ENCODE data around the gene PACRG. TPM values are rescaled to one million over a fixed set of nuclear protein-coding genes. Genes with fewer than 3 reads are reported as not detected.

The PACRG gene
- total RNA-seq, 1 experiment from 2014 or later, result 0.44 TPM

DNA sequence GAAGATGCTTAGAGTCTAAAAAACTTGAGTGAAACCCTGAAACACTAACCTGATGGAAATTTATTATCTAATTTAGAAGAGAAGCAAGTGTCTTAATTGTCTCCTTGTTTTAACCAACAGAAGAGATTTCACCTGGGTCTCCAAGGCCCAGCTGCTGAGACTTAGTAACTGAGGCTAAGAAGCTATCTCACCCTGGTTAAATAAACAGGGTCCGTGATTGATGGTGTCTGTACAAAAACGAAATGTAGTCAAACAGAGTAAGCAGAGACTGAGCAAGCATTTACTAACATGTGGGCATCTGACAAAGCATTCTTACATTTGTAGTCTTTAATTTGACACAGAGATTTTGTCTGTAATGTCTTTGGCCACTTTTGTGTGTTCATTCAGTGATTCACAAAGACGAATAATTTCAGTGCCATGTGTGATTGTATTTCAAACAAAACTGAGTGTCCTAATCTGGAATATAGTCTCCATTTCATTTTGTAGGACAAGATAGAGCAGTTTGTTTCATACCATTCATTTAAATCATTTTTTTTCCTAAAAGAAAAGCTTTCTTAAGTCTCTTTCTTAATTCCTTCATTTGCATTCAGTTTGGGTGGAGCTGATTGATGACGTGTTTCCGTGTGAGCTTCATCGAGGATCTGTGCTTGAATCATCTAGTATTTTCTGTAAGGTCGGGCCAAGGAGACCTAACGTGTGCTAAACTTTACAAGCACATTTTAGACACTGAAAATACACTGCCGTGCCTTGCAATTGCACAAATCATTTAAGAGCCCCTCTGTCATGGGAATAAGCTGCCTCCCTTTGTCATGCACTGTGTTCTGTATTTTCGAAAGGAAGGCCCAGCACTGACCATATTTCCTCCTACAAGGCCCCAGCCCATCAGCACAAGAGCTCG lies 516.2 kb downstream of the PACRG start:
- peaks cover 46% of the 10 kb centered on the region for H3K4me1 Mint-ChIP-seq
- POLR2A ChIA-PET, result no interaction called here
- CTCF ChIA-PET, result no interaction called here

DNA sequence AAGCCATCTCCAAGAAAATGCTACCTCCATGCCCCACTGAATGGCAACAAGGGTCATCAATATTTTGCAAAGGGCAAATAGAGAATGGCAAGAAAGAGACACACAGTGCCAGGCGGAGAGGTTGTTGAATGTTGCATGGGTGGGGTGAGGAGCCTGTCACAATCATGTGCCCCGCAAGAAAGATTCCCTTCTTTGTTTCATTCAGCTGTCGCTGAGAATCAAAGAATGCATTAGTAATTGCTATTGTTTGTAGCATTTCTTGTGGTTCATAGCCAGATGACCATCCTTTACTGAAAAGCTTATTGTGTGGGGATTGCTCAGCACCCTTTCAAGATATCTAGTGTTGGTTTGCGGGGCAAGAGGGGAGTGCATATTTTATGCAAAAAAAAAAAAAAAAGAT lies 520.3 kb downstream of the PACRG start:
- ATAC-seq (no peak), DNase-seq (ENCODE audit: low spot score) (no peak)
- Mint-ChIP-seq H3K27ac (no peak overlapping the region), H3K4me3 (no peak overlapping the region), H3K27me3 (ENCODE audit: low read depth) (peaks cover 2% of the 10 kb centered on the region), H3K36me3 (no peaks in the 10 kb centered on the region), H3K9me3 (peaks cover 10% of the 10 kb centered on the region), H3K4me1 (peaks cover 36% of the 10 kb centered on the region)
- POLR2A ChIA-PET, result no interaction called here
- CTCF ChIA-PET, result interaction anchor here (0.7 kb wide), 1 partner anchor 649 kb away, joined by 3 read pairs; no protein-coding TSS in a partner anchor
- TF ChIP-seq, protein P1, sequence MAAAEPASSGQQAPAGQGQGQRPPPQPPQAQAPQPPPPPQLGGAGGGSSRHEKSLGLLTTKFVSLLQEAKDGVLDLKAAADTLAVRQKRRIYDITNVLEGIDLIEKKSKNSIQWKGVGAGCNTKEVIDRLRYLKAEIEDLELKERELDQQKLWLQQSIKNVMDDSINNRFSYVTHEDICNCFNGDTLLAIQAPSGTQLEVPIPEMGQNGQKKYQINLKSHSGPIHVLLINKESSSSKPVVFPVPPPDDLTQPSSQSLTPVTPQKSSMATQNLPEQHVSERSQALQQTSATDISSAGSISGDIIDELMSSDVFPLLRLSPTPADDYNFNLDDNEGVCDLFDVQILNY (CRISPR knock-in tag; IDR thresholded peaks at IDR 0.05), result no peak
- TF ChIP-seq ZNF396 (CRISPR knock-in tag; IDR thresholded peaks at IDR 0.05; ENCODE audit: borderline replicate concordance), result no peak
- TF ChIP-seq, protein P2, sequence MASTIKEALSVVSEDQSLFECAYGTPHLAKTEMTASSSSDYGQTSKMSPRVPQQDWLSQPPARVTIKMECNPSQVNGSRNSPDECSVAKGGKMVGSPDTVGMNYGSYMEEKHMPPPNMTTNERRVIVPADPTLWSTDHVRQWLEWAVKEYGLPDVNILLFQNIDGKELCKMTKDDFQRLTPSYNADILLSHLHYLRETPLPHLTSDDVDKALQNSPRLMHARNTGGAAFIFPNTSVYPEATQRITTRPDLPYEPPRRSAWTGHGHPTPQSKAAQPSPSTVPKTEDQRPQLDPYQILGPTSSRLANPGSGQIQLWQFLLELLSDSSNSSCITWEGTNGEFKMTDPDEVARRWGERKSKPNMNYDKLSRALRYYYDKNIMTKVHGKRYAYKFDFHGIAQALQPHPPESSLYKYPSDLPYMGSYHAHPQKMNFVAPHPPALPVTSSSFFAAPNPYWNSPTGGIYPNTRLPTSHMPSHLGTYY (CRISPR knock-in tag; IDR thresholded peaks at IDR 0.05), result no peak
- TF ChIP-seq, protein P3, sequence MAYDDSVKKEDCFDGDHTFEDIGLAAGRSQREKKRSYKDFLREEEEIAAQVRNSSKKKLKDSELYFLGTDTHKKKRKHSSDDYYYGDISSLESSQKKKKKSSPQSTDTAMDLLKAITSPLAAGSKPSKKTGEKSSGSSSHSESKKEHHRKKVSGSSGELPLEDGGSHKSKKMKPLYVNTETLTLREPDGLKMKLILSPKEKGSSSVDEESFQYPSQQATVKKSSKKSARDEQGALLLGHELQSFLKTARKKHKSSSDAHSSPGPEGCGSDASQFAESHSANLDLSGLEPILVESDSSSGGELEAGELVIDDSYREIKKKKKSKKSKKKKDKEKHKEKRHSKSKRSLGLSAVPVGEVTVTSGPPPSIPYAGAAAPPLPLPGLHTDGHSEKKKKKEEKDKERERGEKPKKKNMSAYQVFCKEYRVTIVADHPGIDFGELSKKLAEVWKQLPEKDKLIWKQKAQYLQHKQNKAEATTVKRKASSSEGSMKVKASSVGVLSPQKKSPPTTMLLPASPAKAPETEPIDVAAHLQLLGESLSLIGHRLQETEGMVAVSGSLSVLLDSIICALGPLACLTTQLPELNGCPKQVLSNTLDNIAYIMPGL (CRISPR knock-in tag; IDR thresholded peaks at IDR 0.05), result no peak
- TF ChIP-seq, protein P4, sequence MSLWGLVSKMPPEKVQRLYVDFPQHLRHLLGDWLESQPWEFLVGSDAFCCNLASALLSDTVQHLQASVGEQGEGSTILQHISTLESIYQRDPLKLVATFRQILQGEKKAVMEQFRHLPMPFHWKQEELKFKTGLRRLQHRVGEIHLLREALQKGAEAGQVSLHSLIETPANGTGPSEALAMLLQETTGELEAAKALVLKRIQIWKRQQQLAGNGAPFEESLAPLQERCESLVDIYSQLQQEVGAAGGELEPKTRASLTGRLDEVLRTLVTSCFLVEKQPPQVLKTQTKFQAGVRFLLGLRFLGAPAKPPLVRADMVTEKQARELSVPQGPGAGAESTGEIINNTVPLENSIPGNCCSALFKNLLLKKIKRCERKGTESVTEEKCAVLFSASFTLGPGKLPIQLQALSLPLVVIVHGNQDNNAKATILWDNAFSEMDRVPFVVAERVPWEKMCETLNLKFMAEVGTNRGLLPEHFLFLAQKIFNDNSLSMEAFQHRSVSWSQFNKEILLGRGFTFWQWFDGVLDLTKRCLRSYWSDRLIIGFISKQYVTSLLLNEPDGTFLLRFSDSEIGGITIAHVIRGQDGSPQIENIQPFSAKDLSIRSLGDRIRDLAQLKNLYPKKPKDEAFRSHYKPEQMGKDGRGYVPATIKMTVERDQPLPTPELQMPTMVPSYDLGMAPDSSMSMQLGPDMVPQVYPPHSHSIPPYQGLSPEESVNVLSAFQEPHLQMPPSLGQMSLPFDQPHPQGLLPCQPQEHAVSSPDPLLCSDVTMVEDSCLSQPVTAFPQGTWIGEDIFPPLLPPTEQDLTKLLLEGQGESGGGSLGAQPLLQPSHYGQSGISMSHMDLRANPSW (CRISPR knock-in tag; conservative IDR thresholded peaks at IDR 0.05; ENCODE audit: low read depth), result no peak
- TF ChIP-seq, protein P5, sequence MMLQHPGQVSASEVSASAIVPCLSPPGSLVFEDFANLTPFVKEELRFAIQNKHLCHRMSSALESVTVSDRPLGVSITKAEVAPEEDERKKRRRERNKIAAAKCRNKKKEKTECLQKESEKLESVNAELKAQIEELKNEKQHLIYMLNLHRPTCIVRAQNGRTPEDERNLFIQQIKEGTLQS (CRISPR knock-in tag; conservative IDR thresholded peaks at IDR 0.05), result no peak

More for the DNA sequence above, 516.2 kb downstream of the PACRG start:
- DNase-seq (ENCODE audit: low spot score) (no peak), ATAC-seq (no peak)
- H3K27me3 Mint-ChIP-seq (ENCODE audit: low read depth), result peaks cover 2% of the 10 kb centered on the region
- no peaks in the 10 kb centered on the region for H3K36me3 Mint-ChIP-seq
- H3K4me3 Mint-ChIP-seq, result no peak overlapping the region
- H3K27ac Mint-ChIP-seq, result no peak overlapping the region
- H3K9me3 Mint-ChIP-seq, result peaks cover 10% of the 10 kb centered on the region
- TF ChIP-seq CREM (CRISPR knock-in tag; IDR thresholded peaks at IDR 0.05), result no peak
- TF ChIP-seq ETV6 (CRISPR knock-in tag; IDR thresholded peaks at IDR 0.05), result no peak
- no peak for TF ChIP-seq FOXK1 (CRISPR knock-in tag; IDR thresholded peaks at IDR 0.05)
- TF ChIP-seq OVOL2 (CRISPR knock-in tag; IDR thresholded peaks at IDR 0.05; ENCODE audit: borderline replicate concordance), result no peak
- TF ChIP-seq, protein P6, sequence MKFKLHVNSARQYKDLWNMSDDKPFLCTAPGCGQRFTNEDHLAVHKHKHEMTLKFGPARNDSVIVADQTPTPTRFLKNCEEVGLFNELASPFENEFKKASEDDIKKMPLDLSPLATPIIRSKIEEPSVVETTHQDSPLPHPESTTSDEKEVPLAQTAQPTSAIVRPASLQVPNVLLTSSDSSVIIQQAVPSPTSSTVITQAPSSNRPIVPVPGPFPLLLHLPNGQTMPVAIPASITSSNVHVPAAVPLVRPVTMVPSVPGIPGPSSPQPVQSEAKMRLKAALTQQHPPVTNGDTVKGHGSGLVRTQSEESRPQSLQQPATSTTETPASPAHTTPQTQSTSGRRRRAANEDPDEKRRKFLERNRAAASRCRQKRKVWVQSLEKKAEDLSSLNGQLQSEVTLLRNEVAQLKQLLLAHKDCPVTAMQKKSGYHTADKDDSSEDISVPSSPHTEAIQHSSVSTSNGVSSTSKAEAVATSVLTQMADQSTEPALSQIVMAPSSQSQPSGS (CRISPR knock-in tag; IDR thresholded peaks at IDR 0.05; ENCODE audit: borderline replicate concordance, low read depth), result no peak
- TF ChIP-seq, protein P7, sequence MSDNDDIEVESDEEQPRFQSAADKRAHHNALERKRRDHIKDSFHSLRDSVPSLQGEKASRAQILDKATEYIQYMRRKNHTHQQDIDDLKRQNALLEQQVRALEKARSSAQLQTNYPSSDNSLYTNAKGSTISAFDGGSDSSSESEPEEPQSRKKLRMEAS (CRISPR knock-in tag; IDR thresholded peaks at IDR 0.05), result no peak
- TF ChIP-seq ZNF121 (CRISPR knock-in tag; IDR thresholded peaks at IDR 0.05), result no peak
- TF ChIP-seq, protein P8, sequence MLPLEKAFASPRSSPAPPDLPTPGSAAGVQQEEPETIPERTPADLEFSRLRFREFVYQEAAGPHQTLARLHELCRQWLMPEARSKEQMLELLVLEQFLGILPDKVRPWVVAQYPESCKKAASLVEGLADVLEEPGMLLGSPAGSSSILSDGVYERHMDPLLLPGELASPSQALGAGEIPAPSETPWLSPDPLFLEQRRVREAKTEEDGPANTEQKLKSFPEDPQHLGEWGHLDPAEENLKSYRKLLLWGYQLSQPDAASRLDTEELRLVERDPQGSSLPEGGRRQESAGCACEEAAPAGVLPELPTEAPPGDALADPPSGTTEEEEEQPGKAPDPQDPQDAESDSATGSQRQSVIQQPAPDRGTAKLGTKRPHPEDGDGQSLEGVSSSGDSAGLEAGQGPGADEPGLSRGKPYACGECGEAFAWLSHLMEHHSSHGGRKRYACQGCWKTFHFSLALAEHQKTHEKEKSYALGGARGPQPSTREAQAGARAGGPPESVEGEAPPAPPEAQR (CRISPR knock-in tag; IDR thresholded peaks at IDR 0.05), result no peak
- TF ChIP-seq EMX1 (CRISPR knock-in tag; IDR thresholded peaks at IDR 0.05), result no peak
- no peak for TF ChIP-seq ZNF232 (CRISPR knock-in tag; IDR thresholded peaks at IDR 0.05)
- TF ChIP-seq, protein P4 (CRISPR knock-in tag; conservative IDR thresholded peaks at IDR 0.05; ENCODE audit: low read depth), result no peak
